WTC11 (cell line): ENCODE data around the gene CTXN1. TPM values are rescaled to one million over a fixed set of nuclear protein-coding genes. Genes with fewer than 3 reads are reported as not detected.

ENCODE experiments used
- ATAC-seq: fragments of 200-7000 bp; cut with Tn5 transposase; 2 replicates; pipeline ENCODE4 v1.10.0; 2021; ENCODE audit warnings: mild to moderate bottlenecking, moderate library complexity
- CTCF ChIA-PET: fragments of 300-600 bp; sonication (Branson Sonifier 250); formaldehyde crosslinking; loops from one replicate; lab custom pipeline; 2021; ENCODE audit warnings: antibody characterized with exemption; lab: Charles Lee
- POLR2A ChIA-PET: fragments of 350-600 bp; sonication (Branson Sonifier 250); formaldehyde crosslinking; loops from one replicate; lab custom pipeline; 2021; ENCODE audit warnings: antibody characterized with exemption; lab: Charles Lee
- DNase-seq: peaks from one replicate; pipeline ENCODE4 v3.0.0; 2021; ENCODE audit warnings: low spot score
- H3K27ac Mint-ChIP-seq: 2 replicates; pipeline ENCODE4 v1.8.0; 2021; ENCODE audit warnings: mixed read lengths
- H3K27me3 Mint-ChIP-seq: 2 replicates; pipeline ENCODE4 v1.8.0; 2021; ENCODE audit warnings: low read depth, mild to moderate bottlenecking, moderate library complexity, mixed read lengths
- H3K36me3 Mint-ChIP-seq: 2 replicates; pipeline ENCODE4 v1.8.0; 2021; ENCODE audit warnings: mixed read lengths
- H3K4me1 Mint-ChIP-seq: 2 replicates; pipeline ENCODE4 v1.8.0; 2022; ENCODE audit warnings: mixed read lengths
- H3K4me3 Mint-ChIP-seq: 2 replicates; pipeline ENCODE4 v1.8.0; 2021; ENCODE audit warnings: mild to moderate bottlenecking, moderate library complexity, mixed read lengths
- H3K9me3 Mint-ChIP-seq: 2 replicates; pipeline ENCODE4 v1.8.0; 2021; ENCODE audit warnings: mixed read lengths
- CBFB ChIP-seq: sonication (generic); formaldehyde crosslinking; IDR thresholded peaks from 2 replicates; pipeline ENCODE4 v1.8.1; 2022; ENCODE audit warnings: mild to moderate bottlenecking, low read depth, missing genetic modification reagents
- EMX1 ChIP-seq: fragments of 250-450 bp; sonication (Bioruptor Pico); IDR thresholded peaks from 2 replicates; pipeline ENCODE4 v1.8.0; 2021; ENCODE audit warnings: mild to moderate bottlenecking
- GRHL2 ChIP-seq: fragments of 250-450 bp; sonication (Bioruptor Pico); IDR thresholded peaks from 2 replicates; pipeline ENCODE4 v1.8.0; 2022; ENCODE audit warnings: mild to moderate bottlenecking, moderate library complexity; ENCODE audit not compliant: insufficient replicate concordance, severe bottlenecking
- HMGA2 ChIP-seq: fragments of 250-450 bp; sonication (Bioruptor Pico); IDR thresholded peaks from 2 replicates; pipeline ENCODE4 v1.4.0; 2021; ENCODE audit warnings: mild to moderate bottlenecking, moderate library complexity
- MXD4 ChIP-seq: fragments of 250-450 bp; sonication (Bioruptor Pico); IDR thresholded peaks from 2 replicates; pipeline ENCODE4 v1.8.0; 2021; ENCODE audit warnings: mild to moderate bottlenecking, moderate library complexity, borderline replicate concordance
- NFATC4 ChIP-seq: fragments of 250-450 bp; sonication (Bioruptor Pico); IDR thresholded peaks from 2 replicates; pipeline ENCODE4 v1.9.0; 2021; ENCODE audit warnings: mild to moderate bottlenecking
- ZBTB21 ChIP-seq: sonication (generic); formaldehyde crosslinking; IDR thresholded peaks from 2 replicates; pipeline ENCODE4 v1.8.1; 2023; ENCODE audit warnings: mild to moderate bottlenecking, missing genetic modification reagents, borderline replicate concordance
- ZNF263 ChIP-seq: sonication (generic); formaldehyde crosslinking; IDR thresholded peaks from 2 replicates; pipeline ENCODE4 v1.8.1; 2022; ENCODE audit warnings: low read depth, mild to moderate bottlenecking, moderate library complexity, missing genetic modification reagents
- total RNA-seq: library from RNA; stranded (reverse); gene quantifications from 3 replicates; pipeline ENCODE4 v1.2.3, GENCODE V29; 2021
- TF ChIP-seq, protein P1 (sequence below): fragments of 200-600 bp; IDR thresholded peaks from 2 replicates; pipeline ENCODE4 v1.8.0; 2022; ENCODE audit warnings: antibody characterized with exemption
- TF ChIP-seq, protein P2 (sequence below): sonication (generic); formaldehyde crosslinking; IDR thresholded peaks from 2 replicates; pipeline ENCODE4 v1.8.1; 2023; ENCODE audit warnings: mild to moderate bottlenecking, missing genetic modification reagents
- TF ChIP-seq, protein P3 (sequence below): fragments of 250-450 bp; sonication (Bioruptor Pico); conservative IDR thresholded peaks from 2 replicates; pipeline ENCODE4 v1.9.0; 2021; ENCODE audit warnings: mild to moderate bottlenecking
- TF ChIP-seq, protein P4 (sequence below): sonication (generic); formaldehyde crosslinking; IDR thresholded peaks from 2 replicates; pipeline ENCODE4 v1.8.1; 2023; ENCODE audit warnings: mild to moderate bottlenecking, moderate library complexity, missing genetic modification reagents
- TF ChIP-seq, protein P5 (sequence below): sonication (generic); formaldehyde crosslinking; IDR thresholded peaks from 2 replicates; pipeline ENCODE4 v1.8.0; 2022; ENCODE audit warnings: missing genetic modification reagents
- TF ChIP-seq, protein P6 (sequence below): fragments of 250-450 bp; sonication (Bioruptor Pico); IDR thresholded peaks from 2 replicates; pipeline ENCODE4 v1.9.0; 2021; ENCODE audit warnings: mild to moderate bottlenecking, borderline replicate concordance

The CTXN1 gene
- total RNA-seq, 1 experiment from 2014 or later, result 48.2 TPM

DNA sequence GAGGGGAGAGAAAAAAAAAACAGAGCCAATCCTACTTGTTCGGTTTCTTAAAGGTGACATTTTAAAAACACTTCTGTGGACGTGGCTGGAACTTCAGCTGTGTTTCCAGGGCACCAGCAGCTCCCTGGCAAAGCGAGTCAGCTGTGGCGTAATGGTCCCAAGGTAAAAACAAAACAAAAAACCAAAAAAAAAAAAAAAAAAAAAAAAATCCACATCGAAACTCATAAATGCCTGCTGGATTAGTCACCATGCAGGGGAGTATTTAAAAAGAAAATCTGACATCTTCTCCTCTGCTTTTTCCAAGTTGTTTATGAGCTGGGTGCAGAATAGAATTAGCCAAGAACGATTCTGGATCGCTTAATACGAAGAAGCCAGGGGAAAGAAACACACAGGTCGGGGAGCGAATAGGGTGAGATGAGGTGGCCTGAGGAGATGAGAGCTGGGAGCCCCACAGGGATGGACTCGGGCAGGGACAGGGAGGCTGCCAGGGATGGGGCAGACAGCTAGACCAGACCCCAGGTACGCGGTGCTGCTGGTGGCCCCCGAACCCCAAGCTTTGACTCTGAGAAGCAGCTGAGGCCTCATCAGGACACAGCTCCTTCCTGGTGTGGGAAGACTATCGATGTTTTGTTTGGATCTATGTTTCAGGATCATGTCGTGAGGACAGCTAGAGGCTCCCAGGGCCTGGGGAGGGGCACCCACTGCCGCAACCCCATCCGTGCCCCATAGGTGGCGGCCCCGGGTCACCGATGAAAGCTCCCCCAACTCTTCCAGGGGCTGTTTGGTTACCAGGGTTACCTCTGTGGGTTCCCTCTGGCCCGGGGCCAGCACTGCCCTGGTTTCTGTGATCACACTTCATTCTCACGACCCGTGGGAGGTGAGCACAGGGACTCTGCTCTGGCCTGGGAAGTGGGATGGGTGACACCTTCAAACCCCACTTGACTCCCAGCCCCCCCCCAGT is 3.1 kb upstream of the CTXN1 start:
- peaks cover 4% of the 10 kb centered on the region; the same call in 1 of the 2 replicates for H3K4me1 Mint-ChIP-seq
- TF ChIP-seq, protein P1, sequence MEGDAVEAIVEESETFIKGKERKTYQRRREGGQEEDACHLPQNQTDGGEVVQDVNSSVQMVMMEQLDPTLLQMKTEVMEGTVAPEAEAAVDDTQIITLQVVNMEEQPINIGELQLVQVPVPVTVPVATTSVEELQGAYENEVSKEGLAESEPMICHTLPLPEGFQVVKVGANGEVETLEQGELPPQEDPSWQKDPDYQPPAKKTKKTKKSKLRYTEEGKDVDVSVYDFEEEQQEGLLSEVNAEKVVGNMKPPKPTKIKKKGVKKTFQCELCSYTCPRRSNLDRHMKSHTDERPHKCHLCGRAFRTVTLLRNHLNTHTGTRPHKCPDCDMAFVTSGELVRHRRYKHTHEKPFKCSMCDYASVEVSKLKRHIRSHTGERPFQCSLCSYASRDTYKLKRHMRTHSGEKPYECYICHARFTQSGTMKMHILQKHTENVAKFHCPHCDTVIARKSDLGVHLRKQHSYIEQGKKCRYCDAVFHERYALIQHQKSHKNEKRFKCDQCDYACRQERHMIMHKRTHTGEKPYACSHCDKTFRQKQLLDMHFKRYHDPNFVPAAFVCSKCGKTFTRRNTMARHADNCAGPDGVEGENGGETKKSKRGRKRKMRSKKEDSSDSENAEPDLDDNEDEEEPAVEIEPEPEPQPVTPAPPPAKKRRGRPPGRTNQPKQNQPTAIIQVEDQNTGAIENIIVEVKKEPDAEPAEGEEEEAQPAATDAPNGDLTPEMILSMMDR, result peak; percentile 71
- TF ChIP-seq HMGA2 (CRISPR knock-in tag), result no peak
- no peak for TF ChIP-seq EMX1 (CRISPR knock-in tag)
- TF ChIP-seq, protein P2, sequence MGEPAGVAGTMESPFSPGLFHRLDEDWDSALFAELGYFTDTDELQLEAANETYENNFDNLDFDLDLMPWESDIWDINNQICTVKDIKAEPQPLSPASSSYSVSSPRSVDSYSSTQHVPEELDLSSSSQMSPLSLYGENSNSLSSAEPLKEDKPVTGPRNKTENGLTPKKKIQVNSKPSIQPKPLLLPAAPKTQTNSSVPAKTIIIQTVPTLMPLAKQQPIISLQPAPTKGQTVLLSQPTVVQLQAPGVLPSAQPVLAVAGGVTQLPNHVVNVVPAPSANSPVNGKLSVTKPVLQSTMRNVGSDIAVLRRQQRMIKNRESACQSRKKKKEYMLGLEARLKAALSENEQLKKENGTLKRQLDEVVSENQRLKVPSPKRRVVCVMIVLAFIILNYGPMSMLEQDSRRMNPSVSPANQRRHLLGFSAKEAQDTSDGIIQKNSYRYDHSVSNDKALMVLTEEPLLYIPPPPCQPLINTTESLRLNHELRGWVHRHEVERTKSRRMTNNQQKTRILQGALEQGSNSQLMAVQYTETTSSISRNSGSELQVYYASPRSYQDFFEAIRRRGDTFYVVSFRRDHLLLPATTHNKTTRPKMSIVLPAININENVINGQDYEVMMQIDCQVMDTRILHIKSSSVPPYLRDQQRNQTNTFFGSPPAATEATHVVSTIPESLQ, result no peak
- peaks cover 17% of the 10 kb centered on the region for H3K36me3 Mint-ChIP-seq
- H3K27ac Mint-ChIP-seq, result peak overlapping the region; percentile 70; the same call in 1 of the 2 replicates
- no peaks in the 10 kb centered on the region for H3K27me3 Mint-ChIP-seq
- DNase-seq (peak; percentile 84), ATAC-seq (peak; percentile 63)
- H3K4me3 Mint-ChIP-seq, result no peak overlapping the region
- ChIA-PET CTCF (interaction anchor here (0.7 to 2.5 kb wide), 24 partner anchors 8 to 361 kb away, joined by 3 to 43 read pairs (median 7); partner anchors contain the start of genes MAP2K7, SNAPC2 and TIMM44), POLR2A (interaction anchor here (0.7 to 1.3 kb wide), 3 partner anchors 15 to 71 kb away, joined by 8 to 13 read pairs (median 11); partner anchors contain the start of gene TIMM44)
- H3K9me3 Mint-ChIP-seq, result no peaks in the 10 kb centered on the region

DNA sequence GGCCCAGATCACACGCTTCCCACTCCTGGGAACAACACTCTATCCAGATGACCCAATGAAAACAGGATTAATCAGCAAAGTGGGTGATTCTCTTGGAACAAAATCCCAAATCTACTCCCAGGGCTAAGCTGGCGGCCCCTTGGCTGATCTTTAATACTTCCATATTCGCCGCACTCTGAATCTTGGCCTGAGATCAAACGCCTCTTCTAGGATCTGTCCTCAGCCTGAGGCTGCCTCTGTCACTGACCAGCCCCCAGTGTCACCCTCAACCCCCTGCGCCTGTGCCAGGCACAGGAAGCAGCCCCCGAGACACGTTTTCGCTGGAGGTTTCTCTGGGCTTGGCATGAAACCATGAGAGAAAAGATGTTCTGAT is 2.4 kb upstream of the CTXN1 start:
- peaks cover 4% of the 10 kb centered on the region; the same call in 1 of the 2 replicates for H3K4me1 Mint-ChIP-seq
- no peaks in the 10 kb centered on the region for H3K27me3 Mint-ChIP-seq
- peaks cover 13% of the 10 kb centered on the region for H3K36me3 Mint-ChIP-seq
- DNase-seq (no peak), ATAC-seq (no peak)
- no peak overlapping the region for H3K4me3 Mint-ChIP-seq
- no peaks in the 10 kb centered on the region for H3K9me3 Mint-ChIP-seq
- ChIA-PET POLR2A (interaction anchor here (1.3 kb wide), 1 partner anchor 16 kb away, joined by 13 read pairs; the partner anchor contains the start of gene TIMM44), CTCF (interaction anchor here (1.1 to 2.5 kb wide), 10 partner anchors 11 to 296 kb away, joined by 4 to 39 read pairs (median 8); partner anchors contain the start of gene TIMM44)
- no peak overlapping the region for H3K27ac Mint-ChIP-seq
- TF ChIP-seq, protein P3, sequence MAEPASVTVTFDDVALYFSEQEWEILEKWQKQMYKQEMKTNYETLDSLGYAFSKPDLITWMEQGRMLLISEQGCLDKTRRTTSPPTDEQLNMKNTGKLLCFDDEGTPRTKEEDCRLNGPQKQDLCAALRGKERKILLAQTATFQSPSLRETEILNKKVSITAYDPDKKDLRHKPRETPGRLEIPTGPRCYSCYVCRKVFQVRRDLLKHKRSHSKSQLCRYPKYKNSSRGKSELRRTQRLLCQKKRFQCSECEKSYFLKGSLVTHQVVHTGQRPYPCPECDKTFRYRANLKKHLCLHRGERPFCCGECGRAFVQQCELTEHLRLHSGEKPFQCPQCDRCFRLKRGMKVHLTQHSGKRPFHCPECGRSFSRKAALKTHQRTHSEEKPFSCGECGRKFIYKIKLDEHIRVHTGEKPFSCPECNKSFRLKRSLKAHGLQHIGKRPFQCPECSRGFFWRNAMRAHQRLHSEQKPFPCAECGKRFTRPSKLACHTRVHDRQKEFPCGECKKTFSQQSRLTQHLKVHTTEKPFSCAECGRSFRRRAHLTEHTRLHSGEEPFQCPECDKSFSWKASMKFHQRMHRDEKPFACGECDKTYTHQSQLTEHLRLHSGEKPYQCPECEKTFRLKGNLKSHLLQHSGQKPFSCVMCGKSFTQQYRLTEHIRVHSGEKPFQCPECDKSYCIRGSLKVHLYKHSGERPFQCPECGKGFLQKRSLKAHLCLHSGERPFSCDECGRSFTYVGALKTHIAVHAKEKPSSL (CRISPR knock-in tag), result no peak
- TF ChIP-seq, protein P4, sequence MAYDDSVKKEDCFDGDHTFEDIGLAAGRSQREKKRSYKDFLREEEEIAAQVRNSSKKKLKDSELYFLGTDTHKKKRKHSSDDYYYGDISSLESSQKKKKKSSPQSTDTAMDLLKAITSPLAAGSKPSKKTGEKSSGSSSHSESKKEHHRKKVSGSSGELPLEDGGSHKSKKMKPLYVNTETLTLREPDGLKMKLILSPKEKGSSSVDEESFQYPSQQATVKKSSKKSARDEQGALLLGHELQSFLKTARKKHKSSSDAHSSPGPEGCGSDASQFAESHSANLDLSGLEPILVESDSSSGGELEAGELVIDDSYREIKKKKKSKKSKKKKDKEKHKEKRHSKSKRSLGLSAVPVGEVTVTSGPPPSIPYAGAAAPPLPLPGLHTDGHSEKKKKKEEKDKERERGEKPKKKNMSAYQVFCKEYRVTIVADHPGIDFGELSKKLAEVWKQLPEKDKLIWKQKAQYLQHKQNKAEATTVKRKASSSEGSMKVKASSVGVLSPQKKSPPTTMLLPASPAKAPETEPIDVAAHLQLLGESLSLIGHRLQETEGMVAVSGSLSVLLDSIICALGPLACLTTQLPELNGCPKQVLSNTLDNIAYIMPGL (CRISPR knock-in tag), result no peak
- TF ChIP-seq, protein P5, sequence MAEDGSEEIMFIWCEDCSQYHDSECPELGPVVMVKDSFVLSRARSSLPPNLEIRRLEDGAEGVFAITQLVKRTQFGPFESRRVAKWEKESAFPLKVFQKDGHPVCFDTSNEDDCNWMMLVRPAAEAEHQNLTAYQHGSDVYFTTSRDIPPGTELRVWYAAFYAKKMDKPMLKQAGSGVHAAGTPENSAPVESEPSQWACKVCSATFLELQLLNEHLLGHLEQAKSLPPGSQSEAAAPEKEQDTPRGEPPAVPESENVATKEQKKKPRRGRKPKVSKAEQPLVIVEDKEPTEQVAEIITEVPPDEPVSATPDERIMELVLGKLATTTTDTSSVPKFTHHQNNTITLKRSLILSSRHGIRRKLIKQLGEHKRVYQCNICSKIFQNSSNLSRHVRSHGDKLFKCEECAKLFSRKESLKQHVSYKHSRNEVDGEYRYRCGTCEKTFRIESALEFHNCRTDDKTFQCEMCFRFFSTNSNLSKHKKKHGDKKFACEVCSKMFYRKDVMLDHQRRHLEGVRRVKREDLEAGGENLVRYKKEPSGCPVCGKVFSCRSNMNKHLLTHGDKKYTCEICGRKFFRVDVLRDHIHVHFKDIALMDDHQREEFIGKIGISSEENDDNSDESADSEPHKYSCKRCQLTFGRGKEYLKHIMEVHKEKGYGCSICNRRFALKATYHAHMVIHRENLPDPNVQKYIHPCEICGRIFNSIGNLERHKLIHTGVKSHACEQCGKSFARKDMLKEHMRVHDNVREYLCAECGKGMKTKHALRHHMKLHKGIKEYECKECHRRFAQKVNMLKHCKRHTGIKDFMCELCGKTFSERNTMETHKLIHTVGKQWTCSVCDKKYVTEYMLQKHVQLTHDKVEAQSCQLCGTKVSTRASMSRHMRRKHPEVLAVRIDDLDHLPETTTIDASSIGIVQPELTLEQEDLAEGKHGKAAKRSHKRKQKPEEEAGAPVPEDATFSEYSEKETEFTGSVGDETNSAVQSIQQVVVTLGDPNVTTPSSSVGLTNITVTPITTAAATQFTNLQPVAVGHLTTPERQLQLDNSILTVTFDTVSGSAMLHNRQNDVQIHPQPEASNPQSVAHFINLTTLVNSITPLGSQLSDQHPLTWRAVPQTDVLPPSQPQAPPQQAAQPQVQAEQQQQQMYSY (CRISPR knock-in tag), result no peak
- TF ChIP-seq, protein P6, sequence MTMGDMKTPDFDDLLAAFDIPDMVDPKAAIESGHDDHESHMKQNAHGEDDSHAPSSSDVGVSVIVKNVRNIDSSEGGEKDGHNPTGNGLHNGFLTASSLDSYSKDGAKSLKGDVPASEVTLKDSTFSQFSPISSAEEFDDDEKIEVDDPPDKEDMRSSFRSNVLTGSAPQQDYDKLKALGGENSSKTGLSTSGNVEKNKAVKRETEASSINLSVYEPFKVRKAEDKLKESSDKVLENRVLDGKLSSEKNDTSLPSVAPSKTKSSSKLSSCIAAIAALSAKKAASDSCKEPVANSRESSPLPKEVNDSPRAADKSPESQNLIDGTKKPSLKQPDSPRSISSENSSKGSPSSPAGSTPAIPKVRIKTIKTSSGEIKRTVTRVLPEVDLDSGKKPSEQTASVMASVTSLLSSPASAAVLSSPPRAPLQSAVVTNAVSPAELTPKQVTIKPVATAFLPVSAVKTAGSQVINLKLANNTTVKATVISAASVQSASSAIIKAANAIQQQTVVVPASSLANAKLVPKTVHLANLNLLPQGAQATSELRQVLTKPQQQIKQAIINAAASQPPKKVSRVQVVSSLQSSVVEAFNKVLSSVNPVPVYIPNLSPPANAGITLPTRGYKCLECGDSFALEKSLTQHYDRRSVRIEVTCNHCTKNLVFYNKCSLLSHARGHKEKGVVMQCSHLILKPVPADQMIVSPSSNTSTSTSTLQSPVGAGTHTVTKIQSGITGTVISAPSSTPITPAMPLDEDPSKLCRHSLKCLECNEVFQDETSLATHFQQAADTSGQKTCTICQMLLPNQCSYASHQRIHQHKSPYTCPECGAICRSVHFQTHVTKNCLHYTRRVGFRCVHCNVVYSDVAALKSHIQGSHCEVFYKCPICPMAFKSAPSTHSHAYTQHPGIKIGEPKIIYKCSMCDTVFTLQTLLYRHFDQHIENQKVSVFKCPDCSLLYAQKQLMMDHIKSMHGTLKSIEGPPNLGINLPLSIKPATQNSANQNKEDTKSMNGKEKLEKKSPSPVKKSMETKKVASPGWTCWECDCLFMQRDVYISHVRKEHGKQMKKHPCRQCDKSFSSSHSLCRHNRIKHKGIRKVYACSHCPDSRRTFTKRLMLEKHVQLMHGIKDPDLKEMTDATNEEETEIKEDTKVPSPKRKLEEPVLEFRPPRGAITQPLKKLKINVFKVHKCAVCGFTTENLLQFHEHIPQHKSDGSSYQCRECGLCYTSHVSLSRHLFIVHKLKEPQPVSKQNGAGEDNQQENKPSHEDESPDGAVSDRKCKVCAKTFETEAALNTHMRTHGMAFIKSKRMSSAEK (CRISPR knock-in tag), result no peak
- TF ChIP-seq ZNF263 (CRISPR knock-in tag), result no peak
- TF ChIP-seq CBFB (CRISPR knock-in tag), result no peak
- no peak for TF ChIP-seq NFATC4 (CRISPR knock-in tag)
- TF ChIP-seq GRHL2, result no peak
- no peak for TF ChIP-seq ZBTB21 (CRISPR knock-in tag)
- TF ChIP-seq MXD4 (CRISPR knock-in tag), result no peak
